GM21423 (cell line): Measurements from ENCODE around the gene RAMP1.

Experiments used
- ATAC-seq: cut with Tn5 transposase; IDR thresholded peaks from one replicate; pipeline ENCODE4 v1.9.1; 2021; ENCODE audit warnings: mild to moderate bottlenecking, moderate library complexity; ENCODE audit not compliant: unreplicated experiment

The RAMP1 gene

GRCh38 chr2:237912271-237913192 is 53.1 kb downstream of the RAMP1 start:
- ATAC-seq: no peak

GRCh38 chr2:237913193-237913917 is 53.9 kb downstream of the RAMP1 start:
- ATAC-seq: no peak

DNA sequence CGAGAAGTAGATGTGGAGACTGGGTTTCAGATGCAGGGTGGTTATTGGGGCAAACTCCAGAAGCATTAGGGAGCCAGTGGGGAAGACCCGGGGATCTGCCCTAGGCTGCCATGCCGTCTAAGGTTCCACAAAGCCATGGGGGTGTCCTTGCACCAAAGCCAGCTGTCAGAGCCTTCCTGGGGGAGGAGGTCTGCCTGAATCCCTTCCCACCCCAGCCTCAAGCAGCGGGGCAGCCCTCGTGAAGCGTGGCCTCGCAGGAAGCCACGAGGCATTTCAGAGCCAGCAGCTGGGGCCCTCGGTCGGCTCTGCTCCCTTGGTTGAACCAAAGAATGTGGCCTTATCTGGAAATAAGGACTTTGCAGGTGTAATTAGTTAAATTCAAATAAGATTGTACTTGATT is 56.2 kb downstream of the RAMP1 start:
- ATAC-seq: no peak

- no peak for ATAC-seq
Measured at GRCh38 chr2:237916296-237916695, 56.9 kb downstream of the RAMP1 start.

DNA sequence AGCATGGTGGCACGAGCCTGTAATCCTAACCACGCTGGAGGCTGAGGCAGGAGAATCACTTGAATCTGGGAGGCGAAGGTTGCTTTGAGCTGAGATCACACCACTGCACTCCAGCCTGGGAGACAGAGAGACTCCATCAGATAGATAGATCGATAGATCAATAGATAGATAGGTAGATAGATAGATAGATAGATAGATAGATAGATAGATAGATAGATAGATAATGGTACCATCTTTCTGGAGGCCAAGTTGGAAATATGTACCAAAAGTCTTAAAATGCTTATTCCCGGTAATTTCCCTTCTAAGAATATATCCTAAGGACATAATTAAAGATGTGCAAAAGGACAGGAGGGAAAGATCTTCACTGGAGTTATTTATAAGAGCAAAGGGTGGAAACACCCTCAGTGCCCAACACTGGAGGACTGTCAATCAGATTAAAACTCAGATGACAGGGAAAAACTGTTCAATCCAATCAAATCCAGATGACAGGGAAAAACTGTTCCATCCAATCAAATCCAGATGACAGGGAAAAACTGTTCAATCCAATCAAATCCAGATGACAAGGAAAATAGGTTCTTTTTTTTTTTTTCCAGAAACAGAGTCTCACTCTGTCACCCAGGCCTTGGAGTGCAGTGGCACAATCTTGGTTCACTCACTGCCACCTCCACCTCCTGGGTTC is 58.4 kb downstream of the RAMP1 start:
- ATAC-seq: no peak

- no peak for ATAC-seq
Measured at GRCh38 chr2:237919593-237919992, 60.2 kb downstream of the RAMP1 start.

DNA sequence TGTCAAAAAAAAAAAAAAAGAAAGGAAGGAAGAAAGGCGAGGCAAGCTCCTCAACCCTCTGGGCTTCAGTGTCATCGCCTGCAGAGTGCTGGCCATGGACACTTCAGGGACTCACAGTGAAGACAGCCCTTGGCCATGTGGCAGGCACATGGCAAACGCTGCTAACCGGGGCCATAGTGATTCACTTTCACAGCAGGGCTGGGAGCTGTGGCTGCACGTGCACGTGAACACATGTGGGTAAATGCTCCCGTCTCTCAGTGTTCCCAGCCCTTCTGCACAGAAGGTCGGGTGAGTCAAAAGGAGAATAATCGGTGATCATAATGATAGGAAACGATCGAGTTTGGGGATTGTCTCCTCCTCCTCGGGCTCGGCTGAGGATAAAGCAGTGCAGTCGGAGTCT is 61.2 kb downstream of the RAMP1 start:
- ATAC-seq: no peak

DNA sequence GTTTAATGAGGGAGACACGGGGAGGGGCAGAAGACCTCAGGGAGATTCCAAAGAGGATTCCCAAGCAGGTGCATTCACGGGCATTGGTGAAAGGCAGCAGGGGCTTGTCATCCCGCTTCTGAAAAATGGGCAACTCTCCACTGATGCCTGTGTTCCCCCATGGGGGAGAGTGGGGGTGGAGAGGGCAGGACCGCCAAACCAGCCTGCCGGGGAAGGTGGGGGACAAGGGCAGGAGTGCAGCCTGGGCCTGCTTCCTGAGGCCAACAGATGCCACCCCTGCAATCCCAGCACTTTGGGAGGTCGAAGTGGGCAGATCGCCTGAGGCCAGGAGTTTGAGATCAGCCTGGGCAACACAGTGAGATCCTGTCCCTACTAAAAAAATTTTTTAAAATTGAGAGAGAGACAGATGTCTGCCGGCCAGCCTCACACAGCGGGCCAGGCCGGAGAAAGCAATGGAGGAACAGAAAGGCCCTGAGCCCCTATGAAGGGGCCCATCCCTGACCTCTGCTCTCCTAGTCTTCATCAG is 62.6 kb downstream of the RAMP1 start:
- ATAC-seq: no peak

GRCh38 chr2:237922641-237923361 is 63.4 kb downstream of the RAMP1 start:
- no peak for ATAC-seq

GRCh38 chr2:237923481-237924163 is 64.2 kb downstream of the RAMP1 start:
- no peak for ATAC-seq

- no peak for ATAC-seq
Measured at GRCh38 chr2:237924164-237924534, 64.7 kb downstream of the RAMP1 start.

- ATAC-seq: no peak
Measured at GRCh38 chr2:237927135-237927534, 67.7 kb downstream of the RAMP1 start.

DNA sequence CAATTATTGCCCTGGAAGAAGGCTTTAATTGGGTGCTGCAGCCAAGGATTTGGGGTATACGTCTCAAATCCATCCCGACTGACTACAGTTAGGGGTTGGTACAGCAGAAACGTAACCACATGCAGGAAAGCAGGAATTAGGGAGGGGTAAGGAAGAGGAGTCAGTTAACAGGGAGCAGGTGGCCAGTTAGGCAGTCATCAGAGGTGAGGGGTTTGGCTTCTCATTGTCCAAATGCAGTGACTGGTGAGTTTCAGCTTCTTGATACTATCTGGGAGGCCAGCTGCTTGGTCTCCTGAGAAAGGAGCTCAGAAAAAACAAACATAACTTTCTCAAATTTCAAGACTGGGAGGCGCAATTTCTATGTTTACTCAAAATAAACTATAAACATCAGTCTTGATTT is 68.6 kb downstream of the RAMP1 start:
- ATAC-seq: no peak

DNA sequence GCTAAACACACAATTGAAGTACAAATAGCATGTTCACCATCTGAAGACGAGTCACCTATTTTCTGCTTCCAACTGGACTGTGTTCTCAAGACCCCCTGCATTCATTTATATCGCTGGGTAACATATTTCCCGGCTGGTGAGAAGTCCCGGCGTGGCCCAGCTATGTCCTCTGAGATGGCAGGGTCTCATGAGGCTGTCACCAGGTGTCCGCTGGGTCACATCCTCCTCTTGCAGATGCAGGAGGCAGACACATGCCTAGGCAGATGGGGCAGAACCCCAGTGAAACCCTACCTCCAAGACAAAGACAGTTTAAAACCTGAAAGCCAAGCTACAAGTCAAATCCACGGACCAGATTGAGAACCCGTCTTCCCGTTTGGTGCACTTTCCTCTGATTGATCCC is 70.6 kb downstream of the RAMP1 start:
- ATAC-seq: no peak

- no peak for ATAC-seq
Measured at GRCh38 chr2:237931205-237931721, 71.8 kb downstream of the RAMP1 start.

DNA sequence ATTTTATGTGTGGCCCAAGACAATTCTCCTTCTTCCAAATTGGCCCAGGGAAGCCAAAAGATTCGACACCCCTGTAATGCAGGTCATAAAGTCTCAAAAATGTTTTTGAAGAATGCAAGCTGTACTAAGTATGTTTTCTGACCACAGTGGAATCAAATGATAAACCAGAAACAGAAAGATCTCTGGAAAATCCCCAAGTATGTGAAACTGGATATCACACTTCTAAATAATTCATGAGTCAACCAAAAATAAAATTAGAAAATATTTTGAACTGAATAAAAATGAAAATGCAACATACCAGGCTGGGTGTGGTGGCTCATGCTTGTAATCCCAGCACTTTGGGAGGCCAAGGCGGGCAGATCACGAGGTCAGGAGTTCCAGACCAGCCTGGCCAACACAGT is 73.3 kb downstream of the RAMP1 start:
- no peak for ATAC-seq

GRCh38 chr2:237934186-237934585 is 74.8 kb downstream of the RAMP1 start:
- ATAC-seq: no peak

- no peak for ATAC-seq
Measured at GRCh38 chr2:237935740-237936452, 76.5 kb downstream of the RAMP1 start.

- ATAC-seq: no peak
Measured at GRCh38 chr2:237939251-237939650, 79.8 kb downstream of the RAMP1 start.
